GM12878 (cell line): ENCODE data around the gene SYCN. TPM values are rescaled to one million over a fixed set of nuclear protein-coding genes. Genes with fewer than 3 reads are reported as not detected.

ENCODE experiments used
- ATAC-seq: fragments of 200-7000 bp; cut with Tn5 transposase; 3 replicates; pipeline ENCODE4 v1.9.1; 2020; ENCODE audit warnings: mild to moderate bottlenecking, moderate library complexity
- BruUV-seq: library from RNA; stranded (reverse); fragments of 400-500 nt; replicated peaks from 2 replicates; lab custom pipeline; 2021; lab: Mats Ljungman, UMichigan
- CTCF ChIA-PET: fragments of 300-600 bp; sonication (Branson Sonifier 250); formaldehyde crosslinking; extraction: SDS; loops from one replicate; lab custom pipeline; 2021; ENCODE audit warnings: inconsistent platforms; lab: Yijun Ruan, JAX
- POLR2A ChIA-PET: fragments of 350-600 bp; formaldehyde crosslinking; extraction: SDS; loops from one replicate; lab custom pipeline; 2021; ENCODE audit warnings: inconsistent platforms; lab: Charles Lee
- RAD21 ChIA-PET: fragments of 300-600 bp; sonication (Branson Sonifier 250); formaldehyde crosslinking; loops from one replicate; lab custom pipeline; 2023; ENCODE audit warnings: antibody characterized with exemption; ENCODE audit not compliant: unreplicated experiment; lab: Charles Lee
- SMC1A ChIA-PET: fragments of 300-600 bp; sonication (Branson Sonifier 250); formaldehyde crosslinking; loops from one replicate; lab custom pipeline; 2023; ENCODE audit not compliant: unreplicated experiment, uncharacterized antibody; lab: Charles Lee
- DNase-seq: peaks from one replicate; pipeline ENCODE4 v3.0.0-alpha.2; 2011; ENCODE audit warnings: low read depth, low spot score
- FAIRE-seq: peaks from 3 replicates; lab custom pipeline; 2011; peaks lifted over from hg19 to GRCh38; lab: Jason Lieb, UNC
- H2AFZ ChIP-seq: 2 replicates; pipeline ENCODE4 v1.6.0; 2011; ENCODE audit warnings: low read depth, low read length, control low read depth; ENCODE audit not compliant: control insufficient read depth
- H3K27ac ChIP-seq: 2 replicates; pipeline ENCODE4 v1.5.1; 2011; ENCODE audit warnings: control low read depth; ENCODE audit not compliant: control insufficient read depth, insufficient read depth
- H3K27me3 ChIP-seq, 2 experiments: replicated peaks in 1 of 2; 2 replicates each; pipeline versions ENCODE4 v1.6.0 to v1.6.1; 2011; ENCODE audit warnings: low read length in 1 of 2; ENCODE audit not compliant: control insufficient read depth in 2 of 2, insufficient read depth in 2 of 2
- H3K36me3 ChIP-seq, 2 experiments: 2 replicates each; pipeline ENCODE4 v1.5.1; 2011; ENCODE audit warnings: low read length in 1 of 2; ENCODE audit not compliant: control insufficient read depth in 2 of 2, insufficient read depth in 2 of 2
- H3K4me1 ChIP-seq: 2 replicates; pipeline ENCODE4 v1.6.1; 2011; ENCODE audit warnings: mild to moderate bottlenecking, low read length, moderate library complexity, mixed read lengths; ENCODE audit not compliant: control insufficient read depth, insufficient read depth
- H3K4me2 ChIP-seq: 2 replicates; pipeline ENCODE4 v1.6.0; 2011; ENCODE audit warnings: control low read depth; ENCODE audit not compliant: control insufficient read depth, insufficient read depth
- H3K4me3 ChIP-seq: fragments of 200-600 bp; sonication (generic); 2 replicates; pipeline ENCODE4 v1.5.1; 2016
- H3K79me2 ChIP-seq: 2 replicates; pipeline ENCODE4 v1.6.0; 2011; ENCODE audit warnings: low read length; ENCODE audit not compliant: control insufficient read depth, insufficient read depth
- H3K9ac ChIP-seq: 2 replicates; pipeline ENCODE4 v1.8.0; 2011; ENCODE audit warnings: low read length, control low read depth, mixed read lengths; ENCODE audit not compliant: control insufficient read depth, insufficient read depth
- H3K9me3 ChIP-seq: replicated peaks from 3 replicates; pipeline ENCODE4 v1.5.1; 2011; ENCODE audit warnings: mild to moderate bottlenecking, low read length; ENCODE audit not compliant: control insufficient read depth, insufficient read depth
- H4K20me1 ChIP-seq: 2 replicates; pipeline ENCODE4 v1.6.0; 2011; ENCODE audit not compliant: control insufficient read depth, insufficient read depth
- BCL11A ChIP-seq: IDR thresholded peaks from 2 replicates; pipeline ENCODE4 v1.6.1; 2011; ENCODE audit warnings: low read depth, low read length
- CBX5 ChIP-seq: sonication (generic); IDR thresholded peaks from 2 replicates; pipeline ENCODE4 v1.6.1; 2016; ENCODE audit warnings: low read depth, moderate library complexity, mild to moderate bottlenecking, inconsistent platforms
- CHD1 ChIP-seq: IDR thresholded peaks from 2 replicates; pipeline ENCODE4 v1.6.1; 2012; ENCODE audit warnings: low read depth, low read length, improper control_type of control experiment
- NFYB ChIP-seq: IDR thresholded peaks from 2 replicates; pipeline ENCODE4 v1.6.1; 2011; ENCODE audit warnings: low read depth, mild to moderate bottlenecking, low read length, improper control_type of control experiment, moderate library complexity; ENCODE audit not compliant: insufficient read depth
- WGBS: methylation state at CpG from one replicate; pipeline ENCODE4 v1.1.6; 2016; ENCODE audit warnings: low lambda C conversion rate; ENCODE audit not compliant: insufficient replicate concordance, insufficient coverage; ENCODE audit errors: missing lambda C conversion rate; 5-methylcytosine and 5-hydroxymethylcytosine counted together
- in situ Hi-C: fragments of 300-500 bp; cut with MboI; formaldehyde crosslinking; loops from 9 replicates; pipeline ENCODE4 v1.14.3; 2018; ENCODE audit warnings: mixed read lengths
- intact Hi-C: fragments of 100-400 bp; cut with micrococcal nuclease; formaldehyde crosslinking; loops from one replicate; pipeline ENCODE4 v1.14.2; 2022; ENCODE audit not compliant: unreplicated experiment
- polyA plus RNA-seq, 11 experiments: library from polyadenylated mRNA; depleted of rRNA in 4 of 11; unstranded in 6 of 11; stranded (reverse) in 5 of 11; fragments of >200 nt; fragmentation: Nextera tagmentation in 4 of 11; fragmentation: Illumina TruSeq in 1 of 11; extraction: Ambion mirVana in 4 of 11; extraction: Trizol in 1 of 11; gene quantifications; 1 replicate in 1 of 11; 2 replicates in 10 of 11; pipeline versions ENCODE4 v1.2.1 to v1.2.3, GENCODE V29; 2011 to 2016; ENCODE audit warnings: inconsistent platforms in 2 of 11, missing spikeins in 2 of 11, low read depth in 1 of 11
- total RNA-seq, 4 experiments: library from RNA; depleted of rRNA in 3 of 4; stranded (reverse); fragments of >200 nt in 3 of 4; fragmentation: Illumina TruSeq in 1 of 4; extraction: Trizol in 1 of 4; gene quantifications; 2 replicates each; pipeline versions ENCODE4 v1.2.1 to v1.2.3, GENCODE V29; 2013 to 2021
- TF ChIP-seq, protein P1 (sequence below): IDR thresholded peaks from 2 replicates; pipeline ENCODE4 v1.6.1; 2012; ENCODE audit warnings: low read depth, low read length, improper control_type of control experiment
- TF ChIP-seq, protein P2 (sequence below), 3 experiments: IDR thresholded peaks in 2 of 3; conservative IDR thresholded peaks in 1 of 3; 2 replicates each; pipeline ENCODE4 v1.5.1; 2011; ENCODE audit warnings: low read depth in 3 of 3, low read length in 3 of 3, mild to moderate bottlenecking in 3 of 3, control low read depth in 2 of 3, moderate library complexity in 2 of 3, inconsistent platforms in 1 of 3, mixed read lengths in 1 of 3; ENCODE audit not compliant: control insufficient read depth in 2 of 3, insufficient read depth in 1 of 3; ENCODE audit errors: extremely low read depth in 1 of 3

Gene SYCN
- total and polyA plus RNA-seq, 10 of the 15 experiments (the other 5 are each of a cell fraction or from before 2014, with no cell fraction given) = 0.54 TPM; not detected in 9

DNA sequence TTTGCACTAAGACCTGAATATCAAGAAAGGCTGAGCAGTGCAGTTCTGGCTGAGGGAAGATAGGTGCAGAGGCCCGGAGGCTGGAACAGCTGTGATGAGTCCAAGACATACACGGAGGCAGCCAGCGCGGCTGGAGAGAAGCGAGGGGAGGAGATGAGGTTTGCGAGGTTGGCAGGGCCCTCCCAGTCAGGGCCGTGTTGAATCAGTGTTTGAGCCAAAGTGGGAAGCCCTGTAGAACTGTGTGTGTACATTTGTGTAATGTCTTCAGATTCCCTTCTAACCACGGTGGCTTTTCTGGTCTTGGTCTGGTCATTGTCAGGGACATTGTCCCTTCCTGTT lies 43.6 kb downstream of the SYCN start:
- DNase-seq = no peak
- 80% methylated on average over 8 of the region's 8 CpGs for WGBS
- H3K27me3 ChIP-seq = no peaks in the 10 kb centered on the region
- H3K36me3 ChIP-seq = no peaks in the 10 kb centered on the region; a peak in 1 of 4 replicates
- no peak overlapping the region for H3K27ac ChIP-seq
- H3K9me3 ChIP-seq = no peaks in the 10 kb centered on the region
- RAD21 ChIA-PET = no interaction called here
- no peak for ATAC-seq
- no peaks in the 10 kb centered on the region for H3K79me2 ChIP-seq
- FAIRE-seq = no peak
- TF ChIP-seq, protein P1, sequence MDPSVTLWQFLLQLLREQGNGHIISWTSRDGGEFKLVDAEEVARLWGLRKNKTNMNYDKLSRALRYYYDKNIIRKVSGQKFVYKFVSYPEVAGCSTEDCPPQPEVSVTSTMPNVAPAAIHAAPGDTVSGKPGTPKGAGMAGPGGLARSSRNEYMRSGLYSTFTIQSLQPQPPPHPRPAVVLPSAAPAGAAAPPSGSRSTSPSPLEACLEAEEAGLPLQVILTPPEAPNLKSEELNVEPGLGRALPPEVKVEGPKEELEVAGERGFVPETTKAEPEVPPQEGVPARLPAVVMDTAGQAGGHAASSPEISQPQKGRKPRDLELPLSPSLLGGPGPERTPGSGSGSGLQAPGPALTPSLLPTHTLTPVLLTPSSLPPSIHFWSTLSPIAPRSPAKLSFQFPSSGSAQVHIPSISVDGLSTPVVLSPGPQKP = no peak
- TF ChIP-seq CHD1 (no peak), BCL11A (no peak), CBX5 (no peak), NFYB (no peak)
- TF ChIP-seq, protein P2, sequence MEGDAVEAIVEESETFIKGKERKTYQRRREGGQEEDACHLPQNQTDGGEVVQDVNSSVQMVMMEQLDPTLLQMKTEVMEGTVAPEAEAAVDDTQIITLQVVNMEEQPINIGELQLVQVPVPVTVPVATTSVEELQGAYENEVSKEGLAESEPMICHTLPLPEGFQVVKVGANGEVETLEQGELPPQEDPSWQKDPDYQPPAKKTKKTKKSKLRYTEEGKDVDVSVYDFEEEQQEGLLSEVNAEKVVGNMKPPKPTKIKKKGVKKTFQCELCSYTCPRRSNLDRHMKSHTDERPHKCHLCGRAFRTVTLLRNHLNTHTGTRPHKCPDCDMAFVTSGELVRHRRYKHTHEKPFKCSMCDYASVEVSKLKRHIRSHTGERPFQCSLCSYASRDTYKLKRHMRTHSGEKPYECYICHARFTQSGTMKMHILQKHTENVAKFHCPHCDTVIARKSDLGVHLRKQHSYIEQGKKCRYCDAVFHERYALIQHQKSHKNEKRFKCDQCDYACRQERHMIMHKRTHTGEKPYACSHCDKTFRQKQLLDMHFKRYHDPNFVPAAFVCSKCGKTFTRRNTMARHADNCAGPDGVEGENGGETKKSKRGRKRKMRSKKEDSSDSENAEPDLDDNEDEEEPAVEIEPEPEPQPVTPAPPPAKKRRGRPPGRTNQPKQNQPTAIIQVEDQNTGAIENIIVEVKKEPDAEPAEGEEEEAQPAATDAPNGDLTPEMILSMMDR (IDR thresholded peaks at IDR 0.05 in 2 of 3, conservative IDR thresholded peaks at IDR 0.05 in 1 of 3; ENCODE audit: control insufficient read depth in 2 of 3, extremely low read depth in 1 of 3, insufficient read depth in 1 of 3, low read depth in 3 of 3, low read length in 3 of 3) = no peak
- in situ Hi-C loops (no loop called here), intact Hi-C loops (no loop called here)
- POLR2A ChIA-PET = no interaction called here
- no peak overlapping the region for H2AFZ ChIP-seq
- H3K4me2 ChIP-seq = no peak overlapping the region
- SMC1A ChIA-PET = no interaction called here
- no peak overlapping the region for H3K9ac ChIP-seq
- no TSS peak for BruUV-seq
- H3K4me1 ChIP-seq = no peaks in the 10 kb centered on the region
- H3K4me3 ChIP-seq = no peak overlapping the region
- no peaks in the 10 kb centered on the region for H4K20me1 ChIP-seq
- CTCF ChIA-PET = no interaction called here
